A549 (cell line): ENCODE results near the gene PATE2. TPM values are rescaled to one million over a fixed set of nuclear protein-coding genes. Genes with fewer than 3 reads are reported as not detected.

Experiments used
- ATAC-seq, 2 experiments: fragments of 200-7000 bp in 1 of 2; fragments of >200 bp in 1 of 2; cut with Nextera tagmentation in 1 of 2; cut with Tn5 transposase in 1 of 2; 3 replicates each; pipeline versions ENCODE4 v1.8.0 to v1.9.1; 2018 to 2020; ENCODE audit warnings: mild to moderate bottlenecking in 1 of 2, moderate library complexity in 1 of 2
- CTCF ChIA-PET: fragments of 300-600 bp; sonication (Branson Sonifier 250); formaldehyde crosslinking; extraction: SDS; loops from one replicate; lab custom pipeline; 2021; ENCODE audit warnings: antibody characterized with exemption, inconsistent platforms; lab: Yijun Ruan, JAX
- POLR2A ChIA-PET: fragments of 350-600 bp; formaldehyde crosslinking; extraction: SDS; loops from one replicate; lab custom pipeline; 2021; ENCODE audit warnings: antibody characterized with exemption, inconsistent platforms; lab: Yijun Ruan, JAX
- DNase-seq, 2 experiments: peaks; one replicate each; pipeline versions ENCODE4 v3.0.0 to v3.0.0-alpha.2; 2011 to 2016; ENCODE audit warnings: low read depth in 1 of 2, low spot score in 1 of 2
- FAIRE-seq: peaks from 2 replicates; lab custom pipeline; 2011; peaks lifted over from hg19 to GRCh38; lab: Jason Lieb, UNC
- H3K27ac ChIP-seq, 2 experiments: fragments of >200 bp; sonication (Bioruptor Twin); formaldehyde crosslinking; 3 replicates each; pipeline ENCODE4 v1.5.1; 2016 to 2017
- H3K4me1 ChIP-seq: fragments of >200 bp; sonication (Bioruptor Twin); formaldehyde crosslinking; 3 replicates; pipeline ENCODE4 v1.6.1; 2016
- H3K4me2 ChIP-seq: fragments of >200 bp; sonication (Bioruptor Twin); formaldehyde crosslinking; 3 replicates; pipeline ENCODE4 v1.6.1; 2016
- H3K4me3 ChIP-seq: fragments of >200 bp; sonication (Bioruptor Twin); formaldehyde crosslinking; 3 replicates; pipeline ENCODE4 v1.5.1; 2016
- H3K9me3 ChIP-seq: fragments of >200 bp; sonication (Bioruptor Twin); formaldehyde crosslinking; 3 replicates; pipeline ENCODE4 v1.6.1; 2016
- ATOH8 ChIP-seq: fragments of 250-450 bp; sonication (Bioruptor Pico); IDR thresholded peaks from 2 replicates; pipeline ENCODE4 v1.5.0; 2020; ENCODE audit warnings: low read depth, mild to moderate bottlenecking, moderate library complexity
- BCL3 ChIP-seq: fragments of >200 bp; sonication (Bioruptor Twin); formaldehyde crosslinking; IDR thresholded peaks from 3 replicates; pipeline ENCODE4 v1.6.1; 2016
- CEBPB ChIP-seq, 2 experiments: fragments of >200 bp in 1 of 2; sonication (Bioruptor Twin) in 1 of 2; formaldehyde crosslinking in 1 of 2; IDR thresholded peaks; 2 replicates each; pipeline ENCODE4 v1.6.1; 2012 to 2016
- CTCF ChIP-seq: fragments of >200 bp; sonication (Bioruptor Twin); formaldehyde crosslinking; IDR thresholded peaks from 3 replicates; pipeline ENCODE4 v1.5.1; 2016
- ELK1 ChIP-seq: fragments of 150-350 bp; IDR thresholded peaks from 2 replicates; pipeline ENCODE4 v1.6.1; 2014; ENCODE audit warnings: low read depth, mild to moderate bottlenecking, low read length
- GATA3 ChIP-seq: IDR thresholded peaks from 2 replicates; pipeline ENCODE4 v1.6.1; 2012; ENCODE audit warnings: borderline replicate concordance
- HEYL ChIP-seq: fragments of 250-450 bp; sonication (Bioruptor Pico); IDR thresholded peaks from 2 replicates; pipeline ENCODE4 v1.8.0; 2021; ENCODE audit warnings: mild to moderate bottlenecking, moderate library complexity
- HMGXB4 ChIP-seq: fragments of 250-450 bp; sonication (Bioruptor Pico); IDR thresholded peaks from 2 replicates; pipeline ENCODE4 v1.5.0; 2021; ENCODE audit warnings: mild to moderate bottlenecking, moderate library complexity, borderline replicate concordance
- JUNB ChIP-seq: fragments of >200 bp; sonication (Bioruptor Twin); formaldehyde crosslinking; IDR thresholded peaks from 2 replicates; pipeline ENCODE4 v1.6.1; 2016
- MAZ ChIP-seq: fragments of 150-350 bp; IDR thresholded peaks from 2 replicates; pipeline ENCODE4 v1.6.1; 2014; ENCODE audit warnings: antibody characterized with exemption, low read depth, low read length, borderline replicate concordance
- MYC ChIP-seq: IDR thresholded peaks from 2 replicates; pipeline ENCODE4 v1.6.1; 2012; ENCODE audit warnings: mild to moderate bottlenecking, inconsistent platforms, low read length, improper control_type of control experiment, borderline replicate concordance
- PBX3 ChIP-seq: IDR thresholded peaks from 2 replicates; pipeline ENCODE4 v1.6.1; 2012
- REST ChIP-seq: fragments of 200-600 bp; sonication (generic); IDR thresholded peaks from 2 replicates; pipeline ENCODE4 v1.6.1; 2016; ENCODE audit warnings: antibody characterized with exemption, mild to moderate bottlenecking, moderate library complexity
- TFCP2L1 ChIP-seq: fragments of 250-450 bp; sonication (Bioruptor Pico); IDR thresholded peaks from 2 replicates; pipeline ENCODE4 v1.5.0; 2021; ENCODE audit warnings: mild to moderate bottlenecking
- TP53 ChIP-seq: fragments of 250-450 bp; sonication (Bioruptor Pico); IDR thresholded peaks from 2 replicates; pipeline ENCODE4 v1.5.0; 2021; ENCODE audit warnings: mild to moderate bottlenecking, moderate library complexity
- USF2 ChIP-seq: fragments of 450-650 bp; IDR thresholded peaks from 2 replicates; pipeline ENCODE4 v1.6.1; 2014; ENCODE audit warnings: antibody characterized with exemption
- ZFP36 ChIP-seq: fragments of 450-650 bp; IDR thresholded peaks from 2 replicates; pipeline ENCODE4 v1.6.1; 2014; ENCODE audit warnings: borderline replicate concordance; ENCODE audit not compliant: partially characterized antibody
- ZNF302 ChIP-seq: fragments of 250-450 bp; sonication (Bioruptor Pico); IDR thresholded peaks from 2 replicates; pipeline ENCODE4 v1.9.0; 2021; ENCODE audit warnings: inconsistent platforms, mild to moderate bottlenecking, moderate library complexity
- WGBS: methylation state at CpG from one replicate; pipeline ENCODE4 v1.1.6; 2017; ENCODE audit errors: missing lambda C conversion rate; 5-methylcytosine and 5-hydroxymethylcytosine counted together
- polyA plus RNA-seq, 4 experiments: library from polyadenylated mRNA; depleted of rRNA in 3 of 4; stranded (reverse); fragments of >200 nt; fragmentation: RNase III in 1 of 4; extraction: RNeasy Plus Mini Kit Qiagen cat#74134 plus additional on column Dnase treatment in 1 of 4; gene quantifications; 2 replicates in 3 of 4; 3 replicates in 1 of 4; pipeline ENCODE4 v1.2.3, GENCODE V29; 2011 to 2017

Gene PATE2
- polyA plus RNA-seq, 2 of the 4 experiments (the other 2 are of a cell fraction) = 0.21 TPM; not detected in 1

GRCh38 chr11:125790825-125791224 lies 12.2 kb upstream of the PATE2 start (continued):
- no peak for TF ChIP-seq USF2
- TF ChIP-seq, all 56 proteins: peak for 0

GRCh38 chr11:125787827-125788226 lies 9.2 kb upstream of the PATE2 start, which contains the start of gene PATE3:
Gene PATE3, plus strand, starts transcription at chr11:125788127. Its CDS starts 25 bp downstream, at chr11:125788152.
- DNase-seq = no peak
- ATAC-seq = no peak
- H3K4me1 ChIP-seq = no peaks in the 10 kb centered on the region
- no peak within 1 kb of the TSS for H3K4me3 ChIP-seq
- POLR2A ChIA-PET = no interaction called here
- no peak for FAIRE-seq
- H3K4me2 ChIP-seq = no peak within 1 kb of the TSS
- TF ChIP-seq ZNF302 (no peak), BCL3 (no peak), MYC (no peak), ZFP36 (no peak), ATOH8 (CRISPR knock-in tag) (no peak), HEYL (CRISPR knock-in tag) (no peak), MAZ (no peak), HMGXB4 (CRISPR knock-in tag) (no peak), ELK1 (no peak), TFCP2L1 (CRISPR knock-in tag) (no peak), PBX3 (no peak), JUNB (no peak), GATA3 (no peak)
- TF ChIP-seq, all 56 proteins: peak for 0
- Histone ChIP-seq H3K27ac (no peak within 1 kb of the TSS), H3K9me3 (no peaks in the 10 kb centered on the region)
- CTCF ChIA-PET = no interaction called here
- 7% methylated on average over 2 of the region's 2 CpGs for WGBS

- WGBS = 1% methylated on average over 2 of the region's 2 CpGs
- Histone ChIP-seq H3K4me3 (no peak overlapping the region), H3K9me3 (no peaks in the 10 kb centered on the region), H3K4me1 (no peaks in the 10 kb centered on the region), H3K27ac (no peak overlapping the region), H3K4me2 (no peak overlapping the region)
- POLR2A ChIA-PET = no interaction called here
- FAIRE-seq = no peak
- no peak for DNase-seq
- CTCF ChIA-PET = no interaction called here
- no peak for ATAC-seq
- TF ChIP-seq CEBPB (IDR thresholded peaks at IDR 0.05) (no peak), REST (no peak), TP53 (CRISPR knock-in tag) (no peak), CTCF (no peak)
Measured at GRCh38 chr11:125784678-125785077, 6.0 kb upstream of the PATE2 start.
